ENCODE measurements around the gene HOXD8. TPM values are rescaled to one million over a fixed set of nuclear protein-coding genes. Genes with fewer than 3 reads are reported as not detected.

The HOXD8 gene
- polyA plus RNA-seq, 1 of the 3 experiments (the other 2 are of a cell fraction): 6.4 TPM

GRCh38 chr2:176171351-176172006, 42.0 kb downstream of the HOXD8 start:
- Histone ChIP-seq H3K4me1 (ENCODE audit: control insufficient read depth in 1 of 2, insufficient read depth in 2 of 2, low read depth in 1 of 2, low read length in 1 of 2) (peaks cover 0 to 14% of the 10 kb centered on the region in 2 experiments; a peak in 2 of 4 replicates), H4K20me1 (ENCODE audit: insufficient read depth) (no peaks in the 10 kb centered on the region), H3K4me2 (no peak overlapping the region), H3K9me3 (no peaks in the 10 kb centered on the region), H3K27ac (ENCODE audit: low read depth in 2 of 2, low read length in 1 of 2) (no peak overlapping the region), H3F3A (replicated peaks; ENCODE audit: insufficient read depth) (no peaks in the 10 kb centered on the region), H2AFZ (ENCODE audit: low read depth) (no peak overlapping the region), H3K79me2 (ENCODE audit: insufficient read depth) (no peaks in the 10 kb centered on the region), H3K4me3 (ENCODE audit: low read depth in 2 of 2, low read length in 1 of 2) (no peak overlapping the region), H3K9me2 (no peaks in the 10 kb centered on the region), H3K9ac (no peak overlapping the region), H3K27me3 (ENCODE audit: insufficient read depth) (no peaks in the 10 kb centered on the region), H3K36me3 (replicated peaks in 1 of 2; ENCODE audit: control insufficient read depth in 1 of 2, insufficient read depth in 2 of 2, low read length in 1 of 2) (peaks cover 0 to 4% of the 10 kb centered on the region in 2 experiments)
- DNase-seq: no peak
- TF ChIP-seq RXRA (IDR thresholded peaks at IDR 0.05; ENCODE audit: borderline replicate concordance, low read depth) (no peak), FOSL2 (IDR thresholded peaks at IDR 0.05; ENCODE audit: borderline replicate concordance, low read depth) (no peak), TAF1 (IDR thresholded peaks at IDR 0.05; ENCODE audit: borderline replicate concordance, low read depth, low read length) (no peak), FOXM1 (IDR thresholded peaks at IDR 0.05; ENCODE audit: low read depth) (no peak), MEF2A (IDR thresholded peaks at IDR 0.05; ENCODE audit: borderline replicate concordance, low read depth) (no peak), REST (IDR thresholded peaks at IDR 0.05; ENCODE audit: low read depth, low read length) (no peak), MAX (IDR thresholded peaks at IDR 0.05; ENCODE audit: low read depth) (no peak), RAD21 (IDR thresholded peaks at IDR 0.05; ENCODE audit: low read length) (no peak), GABPA (IDR thresholded peaks at IDR 0.05; ENCODE audit: low read depth) (no peak), PBX3 (IDR thresholded peaks at IDR 0.05) (no peak), TCF12 (IDR thresholded peaks at IDR 0.05) (no peak)
- WGBS (ENCODE audit: low lambda C conversion rate): 97% methylated on average over 48 of the region's 51 CpGs
- ChIA-PET POLR2A (no interaction called here), CTCF (interaction anchor here (3.9 to 4.2 kb wide), 2 partner anchors 31 to 283 kb away, joined by 18 to 19 read pairs; no protein-coding TSS in a partner anchor)

All from SK-N-SH (cell line).